Endothelial cell of umbilical vein (primary cell): Measurements from ENCODE around the gene CACNA1C.

Experiments
- CTCF ChIP-seq, 2 donors: IDR thresholded peaks; 1 replicate in 1 of 2; 2 replicates in 1 of 2; pipeline ENCODE4 v1.5.1; 2011; ENCODE audit warnings: low read length in 2 of 2, mild to moderate bottlenecking in 2 of 2, moderate library complexity in 2 of 2, control low read depth in 1 of 2, inconsistent platforms in 1 of 2, low read depth in 1 of 2; ENCODE audit not compliant: insufficient read depth in 1 of 2; ENCODE audit errors: extremely low read depth in 1 of 2
- EZH2 ChIP-seq: IDR thresholded peaks from 2 replicates; pipeline ENCODE4 v1.6.1; 2012; ENCODE audit warnings: borderline replicate concordance, low read depth, mild to moderate bottlenecking, moderate library complexity, low read length, inconsistent platforms; ENCODE audit not compliant: severe bottlenecking
- JUN ChIP-seq: IDR thresholded peaks from 2 replicates; pipeline ENCODE4 v1.6.1; 2011; ENCODE audit warnings: borderline replicate concordance, low read depth; ENCODE audit not compliant: insufficient read length, insufficient read depth
- MAX ChIP-seq: IDR thresholded peaks from 2 replicates; pipeline ENCODE4 v1.6.1; 2011; ENCODE audit not compliant: insufficient read depth, insufficient read length
- POLR2A ChIP-seq: IDR thresholded peaks from 2 replicates; pipeline ENCODE4 v1.6.1; 2012; ENCODE audit warnings: low read depth, mild to moderate bottlenecking, control low read depth, low read length

DNA sequence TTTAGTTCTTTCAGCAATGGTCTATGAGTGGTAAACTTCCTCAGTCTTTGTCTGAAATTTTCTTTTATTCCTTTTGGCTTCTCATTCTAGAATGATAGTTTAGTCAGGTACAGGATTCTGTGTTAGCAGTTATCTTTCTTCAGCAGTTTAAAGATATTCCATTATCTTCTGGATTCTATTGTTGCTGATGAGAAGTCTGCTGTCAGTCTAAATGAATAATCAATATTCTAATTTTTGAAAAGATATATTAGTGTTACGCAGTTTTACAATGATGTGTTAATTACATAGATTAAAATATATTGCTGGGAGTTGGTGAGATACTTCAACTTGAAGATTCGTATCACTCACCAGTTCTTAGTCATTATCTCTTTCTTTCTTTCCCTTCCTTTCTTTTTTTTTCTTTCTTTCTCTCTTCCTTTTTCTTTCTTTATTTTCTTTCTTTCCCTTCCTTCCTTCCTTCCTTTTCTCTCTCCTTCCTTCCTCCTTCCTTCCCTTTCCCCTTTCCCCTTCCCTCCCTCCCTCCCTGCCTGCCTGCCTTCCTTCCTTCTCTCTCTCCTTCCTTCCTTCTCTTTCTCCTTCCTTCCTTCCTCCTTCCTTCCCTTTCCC, 17.8 kb downstream of the CACNA1C start:
- no peak for TF ChIP-seq CTCF (IDR thresholded peaks at IDR 0.05; ENCODE audit: extremely low read depth in 1 of 2, insufficient read depth in 1 of 2, low read depth in 1 of 2, low read length in 2 of 2)
- TF ChIP-seq POLR2A, result no peak
- no peak for TF ChIP-seq MAX
- TF ChIP-seq JUN, result no peak
- no peak for TF ChIP-seq EZH2
